NCI-H2081 treated with DMSO at 0.1 percent for 48 hours (cell line): ENCODE data around the gene CDH4.

Experiments used
- DNase-seq: peaks from one replicate; lab custom pipeline; 2025; lab: John Stamatoyannopoulos, UW

Gene CDH4

DNA sequence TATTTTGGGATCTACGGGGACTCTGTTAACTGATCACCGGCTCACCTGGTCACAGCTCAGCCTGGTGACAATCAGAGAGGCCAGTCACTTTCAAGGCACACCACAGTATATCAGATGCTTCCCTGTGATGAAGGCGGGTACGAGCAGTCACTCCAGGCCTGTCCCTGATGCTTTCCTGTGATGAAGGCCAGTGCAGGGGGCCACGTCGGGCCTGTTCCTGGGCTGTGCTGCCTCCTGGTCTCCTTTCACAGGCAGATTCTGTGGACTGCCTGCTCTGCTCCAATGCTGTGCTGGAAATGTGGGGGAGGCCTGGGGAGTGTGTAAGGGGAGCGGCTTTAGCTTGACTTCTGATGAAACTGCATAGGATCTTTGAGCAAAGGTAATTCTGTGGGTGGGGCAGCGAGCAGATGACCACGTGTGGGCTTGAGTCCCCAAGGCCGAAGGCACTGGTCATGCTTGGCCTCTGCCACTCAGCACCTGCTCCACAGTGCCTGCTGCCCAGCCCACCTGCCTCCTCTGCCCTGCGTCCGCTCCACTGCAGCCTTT, 441.1 kb downstream of the CDH4 start:
- DNase-seq: no peak

DNA sequence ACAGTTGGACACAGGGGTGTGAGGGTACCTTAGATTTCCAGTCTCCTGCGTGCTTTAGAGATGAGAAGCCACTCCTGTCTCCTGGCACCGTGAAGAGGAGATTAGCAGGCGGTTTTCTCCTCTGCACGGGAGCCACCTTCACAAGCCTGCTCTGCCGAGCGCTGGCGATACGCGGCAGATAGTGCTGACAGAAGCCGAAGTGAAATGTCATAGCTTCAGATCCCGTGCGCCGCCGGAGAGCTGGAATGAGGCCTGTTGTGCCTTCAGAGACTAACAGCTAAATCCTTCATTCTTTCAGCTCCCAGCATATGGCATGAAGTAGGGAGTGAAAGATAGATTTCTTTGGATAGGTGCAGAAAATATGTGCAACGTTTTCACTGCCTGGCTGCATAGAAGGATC, 442.6 kb downstream of the CDH4 start:
- DNase-seq: no peak

DNA sequence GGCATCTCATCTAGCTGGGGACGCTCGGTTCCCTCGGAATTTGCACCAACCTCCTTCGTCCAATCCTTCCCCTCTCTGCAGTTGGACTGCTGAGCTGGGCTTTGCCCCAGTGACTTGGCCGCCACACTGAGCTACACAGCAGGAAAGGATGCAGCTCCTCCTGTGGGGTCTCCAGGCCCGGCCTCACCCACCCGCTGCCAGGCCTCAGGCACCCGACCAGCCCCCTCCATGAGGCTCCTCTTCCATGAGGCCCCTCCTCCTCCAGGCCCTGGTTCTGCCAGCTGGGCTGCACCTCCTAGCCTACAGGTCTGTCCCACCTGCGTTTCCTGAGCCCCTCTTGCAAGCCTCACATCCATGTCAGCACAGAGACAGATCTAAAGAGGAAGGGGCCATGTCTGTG, 443.7 kb downstream of the CDH4 start:
- DNase-seq: no peak

DNA sequence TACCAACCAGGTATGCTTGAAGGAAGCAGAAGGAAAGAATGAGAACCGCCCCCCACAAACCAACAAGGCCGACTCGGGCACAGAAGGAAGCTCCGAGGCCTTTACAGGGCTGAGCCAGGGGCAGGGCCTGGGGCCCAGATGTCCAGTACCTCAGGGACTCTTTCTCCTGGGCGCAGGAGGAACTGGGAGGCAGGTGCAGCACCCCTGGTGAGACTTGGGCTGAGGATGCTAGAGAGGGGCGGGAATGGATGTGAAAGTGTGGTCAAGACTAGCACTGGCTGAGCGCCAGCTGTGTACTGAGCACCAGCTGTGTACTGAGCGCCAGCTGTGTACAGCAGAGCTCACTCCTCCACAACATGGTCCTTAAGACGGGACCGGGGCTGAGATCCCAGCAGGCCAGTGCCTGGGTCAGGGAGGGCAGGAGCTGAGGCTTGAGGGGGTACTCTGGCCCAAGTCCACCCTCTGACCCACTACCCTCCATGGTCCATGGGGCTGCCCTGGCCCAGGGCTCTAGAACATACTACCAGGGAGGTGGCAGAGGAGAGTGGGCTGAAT, 444.2 kb downstream of the CDH4 start:
- DNase-seq: no peak

DNA sequence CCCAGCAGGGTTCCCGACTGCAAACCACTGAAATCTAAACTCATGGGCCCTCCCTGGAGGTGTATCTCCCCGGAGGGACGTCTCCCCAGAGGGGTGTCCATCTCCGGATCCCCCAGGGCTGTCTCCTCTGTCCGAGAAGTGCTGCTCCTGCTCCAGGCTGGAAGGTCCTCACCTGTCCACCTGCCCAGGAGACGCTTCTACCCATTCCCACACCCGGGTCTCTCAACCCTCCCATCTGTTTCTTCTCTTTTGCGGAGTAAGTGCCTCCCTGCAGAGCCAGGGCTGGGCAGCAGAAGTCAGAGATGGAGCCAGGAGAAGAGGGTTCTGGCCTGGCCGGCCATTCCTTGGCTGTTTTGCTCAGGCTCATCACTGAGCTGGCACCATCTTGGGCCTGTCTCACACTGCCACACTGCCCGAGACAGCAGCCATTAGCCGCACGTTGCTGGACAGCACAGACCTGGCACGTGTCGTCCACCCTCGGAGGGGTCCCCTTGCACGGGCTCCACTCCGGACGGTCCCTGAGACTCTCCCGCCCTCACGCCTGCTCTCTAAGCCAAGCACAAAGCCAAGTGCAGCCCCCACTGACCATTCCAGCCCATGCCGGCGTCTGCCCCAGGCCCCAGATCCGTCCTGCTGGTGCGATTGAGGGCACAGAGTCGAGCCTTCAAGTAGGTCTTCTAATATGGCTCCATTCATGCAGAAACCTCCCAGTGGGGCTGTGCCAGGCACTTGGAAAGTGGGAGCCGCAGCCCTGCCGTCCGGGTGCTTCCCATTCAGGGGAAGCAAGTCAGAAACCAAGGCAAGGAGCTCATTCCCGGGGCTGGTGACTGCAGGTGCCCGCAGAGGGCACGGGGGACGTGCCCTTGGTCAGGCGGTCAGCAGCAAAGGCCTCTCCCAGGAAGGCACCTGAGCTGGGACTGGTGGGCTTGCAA, 445.9 kb downstream of the CDH4 start:
- DNase-seq: no peak

DNA sequence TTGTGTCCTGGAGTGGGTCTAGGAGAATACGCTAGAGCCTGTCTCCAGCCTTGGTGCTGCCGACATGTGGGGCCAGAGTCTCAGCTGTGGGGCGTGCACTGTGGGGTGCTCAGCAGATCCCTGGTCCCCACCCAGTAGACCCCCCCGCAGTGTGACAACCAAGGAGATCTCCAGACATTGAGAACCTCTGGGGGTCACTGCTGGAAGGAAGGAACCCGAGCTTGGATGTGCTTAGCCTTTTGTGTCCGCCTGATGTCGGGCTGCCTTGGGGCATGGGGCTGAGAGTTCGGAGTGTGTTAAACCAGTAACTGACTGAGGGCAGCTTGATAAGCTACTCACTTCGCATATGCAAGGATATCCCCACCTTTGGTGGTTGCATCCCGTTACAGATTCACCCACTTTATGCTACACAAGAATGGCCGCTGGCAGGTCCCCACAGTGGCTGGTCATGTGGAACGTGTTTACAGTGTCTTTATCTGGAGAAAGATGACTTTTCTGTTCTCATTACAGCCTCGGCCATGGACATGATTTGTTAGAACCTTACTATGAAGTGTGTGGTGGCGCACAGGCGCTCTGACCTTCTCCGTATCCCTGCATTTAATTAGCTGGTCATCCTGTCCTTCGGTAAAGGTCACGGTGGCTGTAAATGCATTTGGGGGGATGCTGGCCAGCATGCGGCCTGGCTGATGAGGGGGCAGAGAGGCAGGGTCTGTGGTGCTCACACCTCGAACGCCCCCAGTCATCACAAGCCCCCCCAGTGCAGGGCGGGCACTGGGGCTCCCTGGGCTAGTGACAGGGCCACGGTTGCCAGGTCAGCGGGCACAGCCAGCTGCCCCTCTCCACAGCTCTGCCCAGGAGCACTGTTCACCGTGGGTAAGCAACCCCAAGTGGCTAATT, 446.8 kb downstream of the CDH4 start:
- no peak for DNase-seq

DNA sequence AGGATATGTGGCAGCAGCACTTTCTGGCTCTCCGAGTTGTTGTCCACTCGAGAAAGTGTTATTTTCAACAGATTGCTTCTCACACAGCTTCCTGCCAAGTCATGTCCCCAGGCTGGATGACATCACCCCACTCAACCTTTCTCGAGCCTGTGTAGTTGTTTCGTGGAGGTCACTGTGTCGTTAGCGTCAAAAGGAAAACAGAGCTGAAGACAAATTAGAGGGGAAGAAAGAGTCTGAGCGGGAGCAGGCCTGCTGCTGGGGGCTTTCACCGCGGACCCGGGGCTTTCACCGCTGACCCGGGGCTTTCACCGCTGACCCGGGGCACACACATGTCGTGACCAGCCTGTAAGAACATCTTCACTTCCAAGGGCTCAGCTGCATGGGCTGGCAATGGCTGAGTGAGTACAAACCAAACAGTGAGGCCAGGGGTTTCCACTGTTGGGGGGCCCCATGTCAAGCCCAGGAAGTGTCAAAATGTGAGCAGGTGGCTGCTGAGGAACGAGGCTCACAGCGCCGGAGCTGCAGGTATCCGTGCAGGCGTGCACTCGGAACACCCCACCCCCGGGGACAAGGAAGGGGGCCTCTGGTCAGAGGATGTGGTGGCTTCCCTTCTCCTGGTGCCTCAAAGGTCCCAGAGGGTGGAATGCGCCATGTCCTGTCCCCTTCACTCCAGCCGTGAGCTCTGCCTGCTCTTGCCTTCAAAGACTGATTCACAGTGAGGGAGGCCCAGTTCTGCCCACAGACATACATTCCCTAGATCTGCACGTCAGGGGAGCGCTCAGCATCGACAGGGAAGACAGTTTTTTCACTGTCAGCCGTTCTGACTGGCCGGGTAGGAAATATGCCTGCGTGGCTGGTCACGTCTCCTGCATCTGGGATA, 447.7 kb downstream of the CDH4 start:
- DNase-seq: no peak

DNA sequence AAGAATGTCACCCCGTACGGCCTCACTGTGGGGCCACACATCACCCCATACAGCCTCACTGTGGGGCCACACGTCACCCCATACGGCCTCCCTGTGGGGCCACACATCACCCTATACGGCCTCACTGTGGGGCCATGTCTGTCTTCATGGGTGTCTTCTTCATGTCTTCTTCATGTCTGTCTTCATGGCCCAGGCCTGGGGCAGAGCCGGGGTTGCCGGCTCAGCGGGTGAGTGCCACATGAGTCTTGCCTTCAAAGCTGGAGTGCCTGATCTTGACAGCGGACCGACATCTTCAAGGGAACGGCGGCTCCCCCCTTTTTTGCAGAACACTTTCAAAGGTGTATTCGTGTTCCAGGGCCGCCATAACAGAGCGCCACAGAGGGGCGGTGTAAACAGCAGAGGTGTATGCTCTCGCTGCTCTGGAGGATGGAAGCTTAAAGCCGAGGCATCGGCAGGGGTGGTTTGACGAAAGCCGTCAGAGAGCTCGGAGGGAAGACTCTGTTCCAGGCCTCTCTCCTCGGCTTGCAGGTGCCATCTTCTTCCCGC, 448.6 kb downstream of the CDH4 start:
- DNase-seq: no peak

DNA sequence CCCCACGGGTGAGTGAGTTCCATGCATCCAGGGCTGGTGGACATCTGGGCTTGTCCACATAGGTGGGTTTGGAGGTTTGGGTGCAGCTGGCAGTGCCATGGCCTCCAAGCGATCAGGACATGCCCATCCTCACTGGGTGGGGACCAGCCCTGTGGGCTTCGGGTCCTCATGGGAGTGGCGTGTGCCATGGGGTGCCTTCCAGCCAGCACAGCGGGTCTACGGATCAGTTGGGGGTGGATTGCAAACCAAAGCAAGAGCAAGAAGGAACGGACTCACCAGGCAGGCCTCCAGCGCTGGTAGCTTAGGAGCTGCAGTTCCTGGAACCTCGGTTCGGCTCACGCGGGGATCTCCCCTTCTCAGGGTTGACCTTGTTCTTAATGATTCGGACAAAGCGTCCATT, 449.3 kb downstream of the CDH4 start:
- DNase-seq: no peak

DNA sequence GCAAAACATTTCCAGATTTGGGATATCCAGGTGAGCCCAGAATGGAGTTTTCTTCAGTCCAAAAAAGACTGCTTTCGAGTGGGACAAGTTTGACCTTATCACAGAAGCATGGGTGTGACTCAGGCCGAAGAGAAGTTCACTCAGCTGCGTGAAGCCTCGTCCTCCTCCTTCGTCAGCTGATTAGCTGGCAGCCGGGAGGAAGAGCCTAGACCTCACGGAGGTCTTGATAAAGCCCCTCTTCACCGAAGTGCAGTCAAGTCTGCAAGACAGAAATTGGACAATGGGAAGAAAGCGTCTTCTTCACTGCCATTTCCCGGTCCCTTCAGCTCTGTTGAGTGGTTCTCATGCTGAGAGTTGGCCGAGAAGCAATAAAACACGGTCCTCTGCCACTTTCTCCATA, 449.7 kb downstream of the CDH4 start:
- DNase-seq: no peak

DNA sequence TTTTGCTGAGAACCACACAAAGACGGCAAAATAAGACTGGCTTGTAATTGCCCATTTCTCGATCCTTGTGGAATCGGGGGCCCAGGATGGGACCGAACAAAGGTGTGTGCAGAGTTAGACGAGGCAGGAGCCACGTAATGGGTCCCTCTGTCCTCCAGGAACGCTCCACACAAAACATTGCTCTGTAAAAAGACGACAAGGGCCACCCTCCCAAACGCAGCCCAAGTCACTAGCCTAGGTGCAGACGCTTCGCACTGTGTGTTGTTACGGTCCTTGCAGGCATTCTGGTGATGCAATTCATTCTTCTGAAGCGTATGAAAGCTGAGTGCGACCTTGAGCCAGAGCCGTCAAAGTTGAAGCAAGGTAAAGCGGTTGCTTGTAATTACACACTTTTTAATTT, 450.2 kb downstream of the CDH4 start:
- no peak for DNase-seq

DNA sequence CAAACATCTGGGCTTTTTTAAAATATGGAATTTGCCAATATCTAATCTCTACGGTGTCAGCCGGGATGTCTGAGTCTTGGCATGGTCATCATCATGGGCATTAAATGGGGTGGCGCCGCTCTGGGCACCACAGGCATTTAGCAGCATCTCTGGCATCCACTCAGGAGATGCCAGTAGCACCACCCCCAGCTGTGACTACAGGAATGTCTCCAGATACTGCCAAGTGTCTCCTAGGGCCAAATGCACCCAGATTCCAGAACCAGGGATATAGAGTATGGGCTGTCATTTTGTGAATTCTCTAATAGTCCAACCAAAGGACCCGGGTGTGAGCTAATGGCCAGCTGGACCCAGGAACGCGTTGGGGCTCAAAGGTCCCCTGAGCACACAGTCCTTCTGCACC, 452.6 kb downstream of the CDH4 start:
- DNase-seq: no peak

DNA sequence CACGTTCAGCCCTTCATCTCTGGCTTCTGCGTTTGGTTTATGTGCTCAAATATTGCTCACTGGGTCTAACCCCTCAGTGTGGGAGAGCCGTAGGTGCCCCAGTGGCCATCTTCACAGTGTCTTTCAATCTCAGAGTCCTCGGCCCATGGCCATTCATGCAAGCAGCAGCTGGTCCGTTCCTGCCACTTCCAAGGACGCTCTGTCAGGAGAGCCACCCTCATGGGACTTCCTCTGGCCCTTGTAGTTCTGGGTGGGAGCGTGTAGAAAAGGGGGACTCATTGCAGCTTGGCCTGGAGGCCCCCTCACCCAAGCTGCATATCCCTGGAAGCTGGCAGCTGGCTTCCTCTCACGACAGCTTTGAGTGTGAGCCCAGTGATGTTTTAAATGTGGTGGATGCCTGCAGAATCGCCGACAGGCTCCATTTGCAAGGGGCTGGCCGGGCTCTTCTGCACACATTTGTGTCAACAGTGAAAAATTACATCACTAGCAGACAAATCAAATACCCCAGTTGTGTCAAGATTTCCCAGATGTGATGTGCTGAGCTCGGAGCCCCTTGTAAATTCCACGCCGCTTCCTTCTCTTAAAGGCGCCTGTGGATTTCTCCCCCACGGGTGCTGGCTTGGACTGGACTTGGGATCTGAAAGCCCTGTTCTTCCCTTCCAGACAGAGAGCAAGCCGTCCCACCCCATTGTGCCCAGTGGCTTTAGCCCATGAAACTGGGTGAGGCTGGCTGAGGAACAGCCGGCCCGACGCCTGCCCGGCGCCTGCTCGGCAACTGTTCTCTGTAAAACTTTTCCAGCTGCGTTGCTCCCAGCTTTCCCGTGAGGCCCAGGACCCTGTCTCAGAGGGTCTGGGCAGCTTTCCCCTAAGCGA, 453.6 kb downstream of the CDH4 start:
- no peak for DNase-seq

DNA sequence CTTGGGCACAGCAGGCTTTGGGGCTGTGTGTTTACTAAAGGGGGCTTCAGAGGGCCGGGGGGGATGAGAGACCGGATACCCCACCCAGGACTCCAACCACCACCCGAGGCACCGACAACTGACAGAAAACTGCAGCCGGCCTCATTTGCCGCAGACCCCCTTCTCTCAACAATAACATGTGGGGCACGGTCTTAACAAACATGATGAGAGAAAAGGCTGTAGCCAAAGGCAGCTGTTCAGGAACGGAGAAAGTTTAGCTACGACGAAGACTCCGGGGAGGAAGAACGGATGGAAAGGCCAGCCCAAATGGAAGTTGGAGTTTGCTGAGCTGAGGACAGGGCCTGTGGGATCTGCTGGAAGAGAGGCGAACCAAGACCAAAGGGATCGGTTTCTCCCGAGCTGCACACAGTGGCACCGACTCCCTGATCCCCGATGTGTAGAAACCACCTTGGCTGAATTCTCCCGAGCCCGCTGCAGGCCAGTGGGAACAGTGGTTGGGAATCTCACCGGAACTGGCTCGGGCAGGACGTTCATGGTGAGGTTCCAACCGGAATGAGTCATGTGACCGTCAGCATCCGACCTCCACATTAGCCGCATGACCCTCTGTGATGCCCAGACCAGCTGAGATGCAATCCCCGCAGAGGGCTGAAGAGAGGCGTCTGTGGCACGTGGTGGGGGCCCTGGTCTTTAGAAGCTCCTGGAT, 454.3 kb downstream of the CDH4 start:
- no peak for DNase-seq

DNA sequence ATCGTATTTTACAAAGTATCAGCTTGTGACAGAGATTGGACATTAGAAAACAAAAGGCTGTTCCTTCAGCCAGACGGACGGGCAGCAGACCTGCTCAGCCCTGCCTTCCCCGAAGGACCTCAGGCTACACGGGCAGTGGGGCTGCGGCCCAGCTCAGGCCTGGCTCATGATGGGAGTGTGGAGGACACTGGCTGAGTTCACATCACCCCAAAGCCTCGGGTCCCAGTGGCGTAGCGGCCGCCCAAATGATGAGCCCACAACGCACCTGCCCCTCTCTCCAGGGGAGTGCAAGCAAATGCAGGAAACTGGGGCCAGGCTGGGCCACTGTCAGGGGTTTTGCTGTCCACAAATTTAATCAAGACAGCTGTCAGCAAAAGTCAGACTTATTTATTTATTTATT, 456.8 kb downstream of the CDH4 start:
- DNase-seq: no peak

DNA sequence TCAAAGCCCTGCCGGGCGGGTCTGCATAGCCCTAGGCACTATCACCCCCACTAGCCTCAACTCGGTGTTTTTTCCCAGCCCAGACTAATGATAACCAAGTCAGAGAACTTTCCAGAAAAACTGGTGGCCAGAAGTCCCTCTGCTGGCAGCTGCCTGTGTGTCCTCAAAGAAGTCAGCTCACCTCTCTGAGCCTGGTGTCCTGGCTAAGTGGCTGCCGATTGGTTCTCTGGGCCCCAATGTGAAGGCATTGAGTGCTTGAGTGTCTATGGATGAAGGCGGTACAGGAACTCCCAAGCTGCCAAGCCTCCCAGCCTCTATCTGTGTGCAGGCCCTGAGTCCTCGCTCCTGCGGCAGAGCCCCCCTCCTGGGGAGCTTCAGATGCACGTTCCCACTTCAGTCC, 458.0 kb downstream of the CDH4 start:
- DNase-seq: no peak

DNA sequence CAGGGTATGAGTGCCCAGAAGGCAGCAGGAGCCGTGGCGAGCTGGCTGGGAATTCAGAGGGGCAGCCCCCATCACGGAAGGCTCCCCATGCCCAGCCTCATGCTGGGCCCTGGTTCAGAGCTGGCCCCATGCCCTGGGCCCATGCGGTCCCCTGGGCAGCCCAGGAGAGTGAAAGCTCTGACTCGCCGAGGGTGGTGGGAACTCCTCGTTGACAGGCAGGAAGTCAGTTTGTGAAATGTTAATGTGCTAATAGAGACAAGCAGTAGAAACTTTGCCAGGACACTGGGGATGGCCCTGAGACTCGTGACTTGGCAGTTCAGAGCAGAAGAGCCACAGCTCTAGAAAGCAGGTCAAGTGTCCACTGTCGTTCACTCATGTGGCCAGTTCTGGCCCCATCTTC, 460.6 kb downstream of the CDH4 start:
- no peak for DNase-seq

DNA sequence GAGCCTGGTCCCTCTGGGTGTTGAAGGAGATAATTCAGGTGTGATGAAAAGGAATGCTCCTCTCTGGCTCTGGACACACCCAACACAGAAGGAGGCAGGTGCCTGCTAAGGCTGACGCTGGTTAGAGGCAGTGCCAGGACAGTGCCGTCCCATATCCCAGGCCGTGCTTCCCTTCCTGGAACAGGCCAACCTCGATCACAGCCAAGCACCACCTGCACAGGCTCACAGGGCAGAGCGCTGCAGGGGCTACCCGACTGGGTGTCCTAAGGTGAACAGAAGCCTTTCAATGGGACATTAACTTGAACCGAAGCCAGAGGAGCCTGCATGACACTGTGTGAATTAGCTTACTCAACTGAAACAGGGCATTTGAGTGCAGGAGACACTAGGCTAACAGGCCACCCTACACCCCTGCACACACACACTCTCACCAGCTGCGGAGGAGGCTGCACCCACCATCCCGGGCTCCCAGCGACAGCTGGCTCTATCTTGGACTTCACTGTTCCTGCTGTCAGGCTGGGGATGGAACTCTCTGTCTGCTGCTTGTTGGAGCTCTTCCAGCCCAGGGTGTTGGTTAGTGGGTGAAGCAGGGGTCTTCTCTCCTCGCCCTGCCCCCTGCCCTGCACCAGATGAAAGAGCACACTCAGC, 466.4 kb downstream of the CDH4 start:
- no peak for DNase-seq
